Endothelial cell of umbilical vein (primary cell): ENCODE measurements around the gene PNLDC1. TPM values are rescaled to one million over a fixed set of nuclear protein-coding genes. Genes with fewer than 3 reads are reported as not detected.

ENCODE experiments used
- BruUV-seq: library from RNA; stranded (reverse); fragments of 400-500 nt; replicated peaks from 2 replicates; lab custom pipeline; 2021; lab: Mats Ljungman, UMichigan
- CTCF ChIA-PET: fragments of 300-600, 350-600 bp; sonication (Branson Sonifier 250); formaldehyde crosslinking; loops from one replicate; lab custom pipeline; 2021; ENCODE audit warnings: antibody characterized with exemption, inconsistent platforms; lab: Charles Lee
- POLR2A ChIA-PET: fragments of 300-600, 350-600 bp; sonication (Branson Sonifier 250); formaldehyde crosslinking; loops from one replicate; lab custom pipeline; 2021; ENCODE audit warnings: antibody characterized with exemption, inconsistent platforms; lab: Charles Lee
- DNase-seq: peaks from one replicate; pipeline ENCODE4 v3.0.0-alpha.2; 2011; ENCODE audit warnings: low read depth, low spot score
- FAIRE-seq: peaks from 2 replicates; lab custom pipeline; 2011; peaks lifted over from hg19 to GRCh38; lab: Jason Lieb, UNC
- H2AFZ ChIP-seq: 2 replicates; pipeline ENCODE4 v1.6.0; 2012; ENCODE audit warnings: low read depth, low read length, control low read depth, inconsistent platforms
- H3K27ac ChIP-seq: 2 replicates; pipeline ENCODE4 v1.5.1; 2011; ENCODE audit warnings: low read depth, mild to moderate bottlenecking, control low read depth, low read length, moderate library complexity; ENCODE audit not compliant: insufficient read depth
- H3K27me3 ChIP-seq, 2 experiments: 2 replicates each; pipeline versions ENCODE4 v1.6.0 to v1.6.1; 2011; ENCODE audit warnings: low read length in 2 of 2, mixed read lengths in 1 of 2; ENCODE audit not compliant: control insufficient read depth in 2 of 2, insufficient read depth in 2 of 2
- H3K36me3 ChIP-seq, 2 experiments: 2 replicates in 1 of 2; 3 replicates in 1 of 2; pipeline ENCODE4 v1.5.1; 2011; ENCODE audit warnings: low read length in 2 of 2, mild to moderate bottlenecking in 1 of 2, moderate library complexity in 1 of 2; ENCODE audit not compliant: control insufficient read depth in 2 of 2, insufficient read depth in 2 of 2; ENCODE audit errors: extremely low read depth in 1 of 2
- H3K4me1 ChIP-seq: 3 replicates; pipeline ENCODE4 v1.5.1; 2011; ENCODE audit warnings: mild to moderate bottlenecking, low read length; ENCODE audit not compliant: control insufficient read depth, insufficient read depth; ENCODE audit errors: extremely low read depth
- H3K4me2 ChIP-seq: 2 replicates; pipeline ENCODE4 v1.6.1; 2011; ENCODE audit warnings: low read length, control low read depth, mixed read lengths; ENCODE audit not compliant: insufficient read depth
- H3K4me3 ChIP-seq, 3 experiments: fragments of 200-600 bp in 1 of 3; sonication (generic), shearing (Covaris generic) in 1 of 3; replicated peaks in 1 of 3; 2 replicates each; pipeline ENCODE4 v1.5.1; 2011 to 2016; ENCODE audit warnings: control low read depth in 3 of 3, low read length in 3 of 3, mild to moderate bottlenecking in 2 of 3, inconsistent platforms in 1 of 3, low read depth in 1 of 3, moderate library complexity in 1 of 3; ENCODE audit not compliant: insufficient read depth in 1 of 3
- H3K79me2 ChIP-seq: 2 replicates; pipeline ENCODE4 v1.6.0; 2012; ENCODE audit warnings: low read length, inconsistent platforms; ENCODE audit not compliant: control insufficient read depth, insufficient read depth
- H3K9ac ChIP-seq: replicated peaks from 2 replicates; pipeline ENCODE3; 2011; ENCODE audit warnings: low read length, control low read depth; ENCODE audit not compliant: insufficient read depth; ENCODE audit errors: extremely low read depth
- H3K9me1 ChIP-seq: replicated peaks from 3 replicates; pipeline ENCODE4 v1.6.0; 2011; ENCODE audit warnings: mild to moderate bottlenecking, low read length; ENCODE audit not compliant: control insufficient read depth, insufficient read depth; ENCODE audit errors: extremely low read depth
- H3K9me3 ChIP-seq: replicated peaks from 2 replicates; pipeline ENCODE4 v1.5.1; 2012; ENCODE audit warnings: low read length, inconsistent platforms; ENCODE audit not compliant: control insufficient read depth, insufficient read depth
- H4K20me1 ChIP-seq: replicated peaks from 2 replicates; pipeline ENCODE3; 2011; ENCODE audit warnings: mild to moderate bottlenecking, low read length; ENCODE audit not compliant: control insufficient read depth, insufficient read depth; ENCODE audit errors: extremely low read depth
- EZH2 ChIP-seq: IDR thresholded peaks from 2 replicates; pipeline ENCODE4 v1.6.1; 2012; ENCODE audit warnings: borderline replicate concordance, low read depth, mild to moderate bottlenecking, moderate library complexity, low read length, inconsistent platforms; ENCODE audit not compliant: severe bottlenecking
- FOS ChIP-seq: IDR thresholded peaks from 2 replicates; pipeline ENCODE4 v1.6.1; 2011; ENCODE audit warnings: mild to moderate bottlenecking, low read length, moderate library complexity, borderline replicate concordance; ENCODE audit not compliant: insufficient read depth
- GATA2 ChIP-seq: IDR thresholded peaks from 2 replicates; pipeline ENCODE4 v1.7.0; 2011; ENCODE audit warnings: low read depth, mild to moderate bottlenecking, moderate library complexity, mixed read lengths, low read length; ENCODE audit not compliant: insufficient read length, insufficient read depth
- POLR2AphosphoS5 ChIP-seq: IDR thresholded peaks from 2 replicates; pipeline ENCODE4 v1.6.1; 2012; ENCODE audit warnings: low read depth, mild to moderate bottlenecking, control low read depth, low read length, moderate library complexity; ENCODE audit not compliant: insufficient read depth
- dilution Hi-C: fragments of 300-500 bp; cut with MboI; formaldehyde crosslinking; loops from one replicate; pipeline ENCODE4 v1.15.0; 2019; ENCODE audit warnings: low sequenced_read_pairs; ENCODE audit not compliant: extremely low pct_ligation_motif_present
- intact Hi-C: fragments of 100-400 bp; cut with micrococcal nuclease; formaldehyde crosslinking; loops from one replicate; pipeline ENCODE4 v1.10.0; 2022
- polyA plus RNA-seq, 4 experiments: library from polyadenylated mRNA; depleted of rRNA in 3 of 4; stranded (reverse) in 3 of 4; unstranded in 1 of 4; fragments of >200 nt; gene quantifications; 2 replicates each; pipeline versions ENCODE4 v1.2.1 to v1.2.3, GENCODE V29; 2011 to 2012; ENCODE audit warnings: missing spikeins in 1 of 4
- total RNA-seq: library from RNA; stranded (reverse); gene quantifications from 2 replicates; pipeline ENCODE4 v1.2.3, GENCODE V29; 2021
- TF ChIP-seq, protein P1 (sequence below), 2 donors: IDR thresholded peaks; 1 replicate in 1 of 2; 2 replicates in 1 of 2; pipeline ENCODE4 v1.5.1; 2011; ENCODE audit warnings: low read length in 2 of 2, mild to moderate bottlenecking in 2 of 2, moderate library complexity in 2 of 2, control low read depth in 1 of 2, inconsistent platforms in 1 of 2, low read depth in 1 of 2; ENCODE audit not compliant: insufficient read depth in 1 of 2; ENCODE audit errors: extremely low read depth in 1 of 2

PNLDC1 gene
- total and polyA plus RNA-seq, 2 donors (not counting 3 experiments of a cell fraction or from before 2014, with no cell fraction given), result not detected

DNA sequence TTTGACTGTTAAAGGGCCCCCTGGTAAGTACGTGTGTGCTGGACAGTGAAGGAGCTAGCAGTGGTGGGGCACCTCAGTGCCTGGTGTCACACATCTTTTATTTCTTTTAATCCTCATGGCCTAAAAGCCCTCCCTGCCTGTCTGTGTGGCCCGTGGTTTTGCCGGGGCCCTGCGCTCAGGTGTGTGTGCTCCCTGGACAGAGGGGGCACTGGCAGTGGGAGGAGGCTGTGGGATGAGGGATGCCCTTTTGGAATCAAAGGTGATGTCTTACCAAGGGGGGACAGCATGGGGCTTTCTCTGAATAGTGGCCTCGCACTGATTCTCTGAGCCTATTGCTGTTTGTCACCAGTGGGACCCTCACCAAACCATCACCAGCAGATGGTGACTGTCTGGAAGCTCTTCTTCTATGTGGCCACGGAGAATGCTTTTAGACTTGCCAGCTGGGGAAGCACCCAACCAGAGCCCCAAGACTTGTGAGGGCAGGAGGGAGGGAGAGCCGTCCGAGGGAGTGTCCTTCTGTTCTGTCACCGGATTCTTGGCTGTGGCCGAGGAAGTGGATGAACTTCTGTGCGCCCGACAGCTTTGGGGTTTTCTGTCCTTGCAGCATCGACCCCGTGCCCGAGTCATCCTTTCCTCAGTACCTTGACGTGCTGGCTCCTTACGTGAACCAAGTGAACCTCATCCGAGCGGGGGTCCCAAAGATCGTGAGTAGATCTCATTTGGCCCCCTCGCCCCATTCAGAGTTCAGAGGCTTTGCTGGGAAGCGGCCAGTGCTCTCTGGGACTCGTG, 18.1 kb downstream of the PNLDC1 start:
- dilution Hi-C loops, result no loop called here
- POLR2A ChIA-PET, result no interaction called here
- Histone ChIP-seq H2AFZ (no peak overlapping the region), H3K4me2 (no peak overlapping the region), H3K79me2 (no peaks in the 10 kb centered on the region), H3K9me3 (no peaks in the 10 kb centered on the region), H3K27ac (no peak overlapping the region), H4K20me1 (no peaks in the 10 kb centered on the region), H3K4me3 (no peak overlapping the region), H3K4me1 (no peaks in the 10 kb centered on the region), H3K36me3 (no peaks in the 10 kb centered on the region), H3K27me3 (no peaks in the 10 kb centered on the region), H3K9ac (no peak overlapping the region), H3K9me1 (no peaks in the 10 kb centered on the region)
- DNase-seq (no peak), FAIRE-seq (no peak)
- intact Hi-C loops, result no loop called here
- TF ChIP-seq, protein P1, sequence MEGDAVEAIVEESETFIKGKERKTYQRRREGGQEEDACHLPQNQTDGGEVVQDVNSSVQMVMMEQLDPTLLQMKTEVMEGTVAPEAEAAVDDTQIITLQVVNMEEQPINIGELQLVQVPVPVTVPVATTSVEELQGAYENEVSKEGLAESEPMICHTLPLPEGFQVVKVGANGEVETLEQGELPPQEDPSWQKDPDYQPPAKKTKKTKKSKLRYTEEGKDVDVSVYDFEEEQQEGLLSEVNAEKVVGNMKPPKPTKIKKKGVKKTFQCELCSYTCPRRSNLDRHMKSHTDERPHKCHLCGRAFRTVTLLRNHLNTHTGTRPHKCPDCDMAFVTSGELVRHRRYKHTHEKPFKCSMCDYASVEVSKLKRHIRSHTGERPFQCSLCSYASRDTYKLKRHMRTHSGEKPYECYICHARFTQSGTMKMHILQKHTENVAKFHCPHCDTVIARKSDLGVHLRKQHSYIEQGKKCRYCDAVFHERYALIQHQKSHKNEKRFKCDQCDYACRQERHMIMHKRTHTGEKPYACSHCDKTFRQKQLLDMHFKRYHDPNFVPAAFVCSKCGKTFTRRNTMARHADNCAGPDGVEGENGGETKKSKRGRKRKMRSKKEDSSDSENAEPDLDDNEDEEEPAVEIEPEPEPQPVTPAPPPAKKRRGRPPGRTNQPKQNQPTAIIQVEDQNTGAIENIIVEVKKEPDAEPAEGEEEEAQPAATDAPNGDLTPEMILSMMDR (IDR thresholded peaks at IDR 0.05; ENCODE audit: extremely low read depth in 1 of 2, insufficient read depth in 1 of 2, low read depth in 1 of 2, low read length in 2 of 2), result no peak
- no peak for TF ChIP-seq POLR2AphosphoS5
- BruUV-seq, result no TSS peak
- CTCF ChIA-PET, result no interaction called here

DNA sequence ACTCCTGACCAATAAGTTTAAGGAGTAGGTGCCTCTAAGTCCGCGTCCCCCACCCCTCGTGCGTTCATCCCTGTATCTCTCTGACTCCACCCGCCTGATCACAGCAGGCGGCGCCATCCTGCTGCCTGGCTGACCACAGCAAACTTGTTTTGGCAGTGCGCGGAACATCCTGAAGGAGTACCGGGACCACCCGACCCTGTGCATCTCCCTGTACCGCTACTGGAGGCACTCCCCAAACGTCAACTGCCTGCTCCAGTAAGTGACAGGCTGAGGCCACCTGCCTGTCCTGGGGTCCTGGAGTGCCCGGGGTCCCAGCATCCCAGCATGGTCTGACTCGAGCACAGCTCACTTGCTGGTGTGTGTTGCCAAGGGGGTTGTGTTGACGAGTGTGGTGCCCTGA, 19.0 kb downstream of the PNLDC1 start:
- dilution Hi-C loops (no loop called here), intact Hi-C loops (no loop called here)
- ChIA-PET CTCF (no interaction called here), POLR2A (no interaction called here)
- Histone ChIP-seq H3K27ac (no peak overlapping the region), H3K79me2 (no peaks in the 10 kb centered on the region), H4K20me1 (no peaks in the 10 kb centered on the region), H3K4me1 (no peaks in the 10 kb centered on the region), H3K9me1 (no peaks in the 10 kb centered on the region), H3K4me3 (no peak overlapping the region), H3K4me2 (no peak overlapping the region), H3K9ac (no peak overlapping the region), H3K36me3 (no peaks in the 10 kb centered on the region), H3K27me3 (peaks cover 0 to 2% of the 10 kb centered on the region in 2 experiments), H2AFZ (no peak overlapping the region), H3K9me3 (no peaks in the 10 kb centered on the region)
- no peak for TF ChIP-seq EZH2
- no peak for TF ChIP-seq GATA2
- no peak for TF ChIP-seq POLR2AphosphoS5
- TF ChIP-seq FOS, result no peak
- TF ChIP-seq, protein P1 (IDR thresholded peaks at IDR 0.05; ENCODE audit: extremely low read depth in 1 of 2, insufficient read depth in 1 of 2, low read depth in 1 of 2, low read length in 2 of 2), result no peak
- FAIRE-seq, result no peak
- no TSS peak for BruUV-seq
- DNase-seq, result no peak
